Lung microvascular endothelial cell (primary cell): ENCODE data around the gene NTF3. TPM values are rescaled to one million over a fixed set of nuclear protein-coding genes. Genes with fewer than 3 reads are reported as not detected.
A peak's percentile ranks its signal among the peaks of the same experiment; 100 is the strongest.

Experiments
- DNase-seq, 2 donors: peaks; one replicate each; pipeline versions ENCODE4 v3.0.0 to v3.0.0-alpha.2; 2010; ENCODE audit warnings: low read depth in 2 of 2
- total RNA-seq: library from RNA; depleted of rRNA; stranded (reverse); fragments of >200 nt; gene quantifications from 2 replicates; pipeline ENCODE4 v1.2.1, GENCODE V29; 2014

The NTF3 gene
- total RNA-seq, 1 donor from 2014 or later: 0.20 TPM

DNA sequence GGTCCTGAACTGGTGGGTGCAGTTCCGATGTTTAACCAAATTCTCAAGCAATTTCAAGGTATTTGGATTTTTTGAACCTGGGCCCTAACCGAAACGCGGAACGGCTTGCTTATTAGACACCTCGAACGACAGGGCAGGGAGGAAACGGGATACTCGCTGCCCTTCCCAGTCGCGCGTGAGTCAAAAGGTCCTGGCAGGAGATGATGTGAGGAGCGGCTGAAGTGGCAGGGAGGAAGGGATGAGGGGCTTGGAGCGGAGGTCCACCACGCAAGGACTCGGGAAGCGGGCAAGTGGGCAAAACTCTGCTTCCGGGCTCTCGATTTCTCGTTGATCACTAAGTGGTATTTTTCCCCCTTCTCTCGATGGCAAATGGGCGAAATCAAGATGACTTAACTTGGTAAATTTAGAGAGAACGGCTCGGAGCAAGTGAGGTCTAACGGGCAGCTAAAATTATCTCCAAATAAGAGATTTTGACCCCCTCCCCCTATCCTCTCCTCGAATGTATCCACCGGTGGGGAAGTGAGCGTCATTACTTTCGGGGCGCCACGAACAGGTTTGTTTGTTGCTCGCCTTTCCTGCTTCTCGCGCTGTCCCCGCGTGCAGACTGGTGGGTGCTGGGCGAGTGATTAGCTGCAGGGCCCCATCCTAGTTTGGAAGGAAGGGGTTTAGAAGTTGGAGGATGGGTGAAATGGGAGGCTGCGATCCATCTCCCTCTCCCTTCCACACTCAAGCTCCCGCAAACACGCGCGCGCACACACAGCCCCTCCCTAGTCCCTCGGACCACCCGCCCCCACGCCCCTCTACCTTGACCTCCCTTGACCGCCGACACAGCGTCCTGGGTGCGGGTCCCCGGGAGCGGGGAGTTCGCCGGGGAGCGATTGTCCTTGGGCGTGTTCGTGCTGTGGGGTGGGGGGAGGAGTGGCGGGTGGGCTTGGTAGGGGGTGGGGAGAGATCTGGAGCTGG lies 986 bp upstream of the NTF3 start:
- no peak for DNase-seq

DNA sequence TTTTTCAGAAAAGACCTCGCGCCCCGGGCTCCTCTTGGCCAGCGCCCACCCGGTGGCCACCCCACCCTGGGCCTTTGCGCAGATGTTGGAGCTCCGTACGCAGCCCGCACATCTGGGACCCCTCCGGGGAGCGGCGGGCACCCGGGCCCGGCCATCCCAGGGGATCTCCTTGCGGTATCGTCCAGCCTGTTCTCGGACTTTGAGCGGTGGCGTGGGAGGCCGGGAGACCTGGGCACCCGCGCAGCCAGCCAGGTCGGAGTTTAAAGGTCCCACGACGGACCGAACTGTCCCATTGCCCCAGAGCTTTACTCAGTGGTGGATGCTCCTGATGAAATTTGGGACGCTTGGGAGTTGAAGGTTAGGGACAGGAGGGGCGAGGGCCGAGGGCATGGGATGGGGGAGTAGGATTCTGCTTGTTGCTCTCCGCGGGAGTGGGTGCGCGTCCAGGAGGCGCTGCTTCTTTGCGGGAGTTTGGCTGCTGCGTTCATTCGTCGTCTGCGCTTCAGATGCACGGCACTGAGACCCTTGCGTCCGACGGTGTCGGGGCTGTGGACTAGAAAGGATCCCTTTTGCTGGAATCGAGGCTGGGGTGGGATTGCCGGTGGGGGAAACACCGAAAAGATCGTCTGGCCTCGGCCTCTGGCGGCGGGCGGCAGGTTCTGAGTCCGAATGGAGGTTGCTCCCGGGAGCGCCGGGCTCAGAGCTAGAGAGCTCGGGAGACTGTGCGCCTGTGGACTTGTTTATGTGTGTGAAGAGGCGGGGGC lies 1.4 kb downstream of the NTF3 start:
- no peak for DNase-seq

DNA sequence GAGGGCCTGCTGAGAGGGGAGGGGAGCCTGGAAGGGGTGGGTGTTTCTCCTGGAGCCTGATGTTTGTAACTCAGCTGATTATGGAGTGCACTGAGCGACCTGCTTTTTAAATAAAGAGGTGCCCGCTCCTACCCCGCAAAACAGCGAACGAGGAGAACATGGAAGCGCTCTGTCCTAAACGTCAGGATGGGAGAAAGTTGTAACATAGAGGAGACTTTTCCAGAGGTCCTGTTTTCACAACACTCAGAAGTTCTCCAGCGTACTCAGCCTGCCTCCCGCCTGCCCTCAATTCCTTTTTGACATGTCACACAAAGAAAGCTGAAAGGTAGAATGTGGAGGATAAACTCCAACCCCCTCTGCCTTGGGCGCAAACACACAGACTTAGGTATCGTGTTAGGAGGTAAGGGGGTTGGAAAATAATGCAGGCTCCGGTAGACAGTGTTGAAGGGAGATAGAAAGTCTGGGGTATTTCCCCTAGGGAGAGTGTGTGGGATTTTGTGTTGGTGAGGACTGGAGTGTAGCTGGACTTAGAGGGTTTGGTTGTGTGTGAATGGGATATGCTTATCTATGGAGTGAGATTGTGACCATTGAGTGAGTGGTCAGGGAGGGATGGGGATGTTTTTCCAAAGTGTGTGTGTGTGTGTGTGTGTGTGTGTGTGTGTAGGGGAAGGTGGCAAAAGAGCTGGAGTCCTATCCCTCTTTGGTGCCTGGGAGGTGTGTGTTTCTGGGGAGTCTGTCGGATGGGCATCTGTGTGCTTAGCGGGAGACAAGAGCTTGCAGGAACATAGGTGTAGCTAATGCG lies 2.1 kb downstream of the NTF3 start:
- DNase-seq: no peak

- no peak for DNase-seq
These were observed 3.0 kb downstream of the NTF3 start for GRCh38 chr12:5434647-5435560.

- no peak for DNase-seq
These were observed 5.3 kb downstream of the NTF3 start for GRCh38 chr12:5437182-5437583.

- peak in 1 of 2 donors; percentile 42 for DNase-seq
These were observed 5.7 kb downstream of the NTF3 start for GRCh38 chr12:5437589-5437988.

- DNase-seq: no peak
These were observed 6.8 kb downstream of the NTF3 start for GRCh38 chr12:5438671-5439200.

DNA sequence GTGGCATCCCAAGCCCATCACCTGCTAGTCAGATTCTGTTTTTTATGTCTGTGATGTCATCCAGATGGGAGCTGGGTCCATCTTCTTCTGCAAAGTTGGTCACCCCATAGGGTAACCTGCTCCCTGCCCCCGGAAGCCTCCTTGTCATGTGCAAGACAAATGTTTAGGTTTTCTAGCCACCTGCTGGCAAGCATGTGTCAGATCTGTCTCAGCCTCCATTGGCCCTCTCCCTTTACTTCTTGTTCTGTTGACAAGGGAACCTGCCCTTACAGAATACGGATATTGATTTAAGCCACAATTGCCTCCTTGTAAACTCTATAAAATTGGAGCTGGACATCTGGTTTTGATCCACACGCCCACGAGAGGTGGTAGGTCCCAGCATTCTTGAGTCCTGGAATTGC lies 7.5 kb downstream of the NTF3 start:
- DNase-seq: no peak

DNA sequence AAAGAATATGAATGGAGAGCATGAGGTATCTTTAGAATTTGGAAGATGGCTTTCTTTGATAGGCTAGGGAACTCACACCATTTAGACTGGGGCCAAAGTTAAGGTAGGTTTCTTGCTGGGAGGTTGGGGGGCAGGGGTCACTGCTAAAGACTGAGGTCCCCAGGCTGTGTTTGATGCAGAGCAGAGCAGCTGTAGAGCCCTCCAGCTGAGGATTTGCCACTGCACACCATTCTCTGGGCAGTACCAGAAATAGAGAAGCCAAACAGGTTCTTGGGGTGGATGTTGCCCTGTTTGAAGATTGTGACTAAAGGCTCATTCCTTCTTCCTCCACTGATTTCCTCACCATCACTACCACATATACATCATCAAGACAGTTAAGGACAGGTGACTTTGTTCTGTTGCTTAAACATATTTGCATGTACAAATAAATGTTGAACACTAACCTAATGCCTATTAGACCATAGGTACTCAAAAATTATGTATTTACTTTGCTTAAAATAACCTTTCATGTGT lies 7.9 kb downstream of the NTF3 start:
- DNase-seq: no peak

DNA sequence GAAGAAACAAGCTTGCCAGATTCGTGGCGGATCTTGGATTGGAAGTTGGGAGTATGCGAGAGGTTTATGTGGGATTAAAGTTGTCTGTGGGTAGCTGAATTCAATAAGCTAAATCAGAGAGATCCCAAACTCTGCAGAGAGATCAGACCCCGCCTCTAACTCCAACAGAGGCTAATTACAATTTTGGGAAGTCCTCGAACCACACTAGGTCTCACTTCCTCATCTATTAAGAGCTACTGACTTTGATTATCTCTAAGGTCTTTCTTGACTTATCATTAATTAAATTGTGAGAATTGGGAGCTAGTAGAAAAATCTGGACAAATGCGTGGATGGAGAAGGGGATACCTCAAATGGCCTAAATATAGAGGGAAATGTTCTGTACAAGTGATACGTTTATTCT lies 9.1 kb downstream of the NTF3 start:
- DNase-seq: no peak

DNA sequence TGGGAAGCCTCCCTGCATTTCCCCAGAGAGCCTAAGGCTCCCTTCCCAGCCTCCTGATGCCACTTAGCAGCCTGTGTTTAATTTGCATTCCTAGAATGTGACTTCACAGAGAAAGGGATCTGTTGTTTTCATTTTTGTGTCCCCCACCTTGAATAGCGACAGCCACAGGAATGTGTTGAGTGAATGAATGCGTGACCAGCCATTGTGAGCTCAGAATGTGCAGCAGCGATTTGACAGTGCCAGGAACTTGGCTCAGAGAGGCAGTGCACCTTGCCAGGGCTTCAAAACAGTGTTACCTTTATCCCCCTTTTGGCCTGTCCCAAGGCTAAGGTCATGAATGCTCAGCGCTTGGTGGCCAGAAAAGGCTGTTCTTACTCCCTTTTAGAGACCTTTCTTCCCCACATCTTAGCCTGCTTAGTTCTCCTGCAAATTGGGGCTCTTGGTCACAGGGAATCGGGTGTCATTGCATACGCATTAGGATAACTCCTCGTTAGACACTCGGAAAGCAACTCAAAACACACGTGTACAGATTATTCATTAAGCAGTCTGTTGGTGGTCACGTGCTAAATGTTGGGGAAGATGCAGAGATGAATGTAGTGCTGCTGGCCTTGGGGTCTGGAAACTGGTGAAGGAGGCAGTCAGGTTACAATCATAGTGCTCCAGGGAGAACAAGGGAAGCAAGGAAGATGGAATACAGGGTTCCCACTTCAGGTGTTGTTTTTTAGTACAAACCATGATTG lies 9.8 kb downstream of the NTF3 start:
- DNase-seq: peak in 1 of 2 donors; percentile 50

- peak; percentile 62 to 70 for DNase-seq
These were observed 10.5 kb downstream of the NTF3 start for GRCh38 chr12:5442251-5443006.

DNA sequence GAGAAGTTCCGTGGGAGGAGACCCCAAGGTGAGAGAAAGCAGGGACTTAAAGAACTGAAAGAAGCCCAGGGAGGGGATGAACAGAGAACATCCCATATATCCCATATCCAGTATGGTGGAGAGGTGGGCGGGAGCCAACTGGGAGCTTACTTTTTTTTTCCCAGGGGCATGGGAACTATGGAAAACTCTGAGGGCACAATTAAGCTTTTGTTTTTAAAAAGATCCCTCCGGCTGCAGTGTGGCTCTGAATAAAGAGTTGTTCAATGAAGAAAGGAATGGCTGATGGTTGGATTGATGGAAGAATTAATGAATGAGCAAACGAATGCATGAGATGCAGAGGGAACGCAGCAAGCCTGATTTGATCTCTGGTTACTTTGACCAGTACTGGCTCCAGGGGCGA lies 12.6 kb downstream of the NTF3 start:
- no peak for DNase-seq

- DNase-seq: no peak
These were observed 15.4 kb downstream of the NTF3 start for GRCh38 chr12:5447320-5447719.

DNA sequence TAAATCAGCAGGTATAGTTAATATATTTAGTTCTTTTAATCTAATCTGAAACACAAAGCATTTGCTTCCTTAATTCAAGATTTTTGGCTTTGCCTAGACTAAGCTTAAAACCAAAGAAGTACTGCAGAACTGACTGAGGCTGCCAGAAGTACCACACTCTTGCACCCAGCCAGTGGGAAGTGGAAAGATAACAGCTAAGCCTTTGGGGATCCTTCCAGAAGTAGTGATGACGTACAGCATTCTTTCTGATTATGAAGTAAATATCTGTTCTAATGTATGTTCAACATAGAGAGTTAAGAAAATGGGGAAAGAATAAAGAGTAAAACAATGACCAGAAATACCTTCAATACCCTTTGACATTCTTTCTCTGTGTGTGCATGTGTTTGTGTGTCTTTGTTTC lies 19.3 kb downstream of the NTF3 start:
- no peak for DNase-seq

- DNase-seq: no peak
These were observed 20.7 kb downstream of the NTF3 start for GRCh38 chr12:5452569-5452968.

DNA sequence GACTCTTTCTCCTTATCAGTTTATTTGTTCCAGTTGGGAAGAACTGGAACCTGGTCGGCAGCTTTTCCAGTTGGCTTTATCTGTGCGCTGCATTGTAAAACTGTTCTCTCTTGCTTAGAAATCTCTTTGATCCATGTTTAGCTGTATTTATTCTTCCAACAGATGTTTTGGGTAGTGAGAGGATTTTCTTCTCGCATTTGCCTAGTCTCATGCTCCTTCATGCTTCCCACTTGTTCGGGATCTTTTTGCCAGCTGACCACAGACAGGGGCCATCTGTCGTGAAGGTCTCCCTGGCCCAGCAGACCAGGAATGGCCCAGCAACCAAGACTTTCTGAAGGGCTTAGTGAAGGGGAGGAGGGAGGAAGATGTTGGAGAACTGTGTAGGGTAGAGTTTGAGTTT lies 21.6 kb downstream of the NTF3 start:
- no peak for DNase-seq

- DNase-seq: no peak
These were observed 23.1 kb downstream of the NTF3 start for GRCh38 chr12:5455045-5455444.

GRCh38 chr12:5456030-5456429 lies 24.1 kb downstream of the NTF3 start:
- peak in 1 of 2 donors; percentile 24 for DNase-seq
